ENCODE data around the gene ABCC1. TPM values are rescaled to one million over a fixed set of nuclear protein-coding genes. Genes with fewer than 3 reads are reported as not detected.
A peak's percentile ranks its signal among the peaks of the same experiment; 100 is the strongest.

The ABCC1 gene
- total and polyA plus RNA-seq, 12 donors = 12.4 to 38.8 (median 28.0) TPM

GRCh38 chr16:16109453-16110110 lies 160.2 kb downstream of the ABCC1 start:
- DNase-seq = peak in 2 of 7 donors; percentile 27 to 59
- no peak for TF ChIP-seq POLR2A (IDR thresholded peaks at IDR 0.05)
- TF ChIP-seq, protein P1, sequence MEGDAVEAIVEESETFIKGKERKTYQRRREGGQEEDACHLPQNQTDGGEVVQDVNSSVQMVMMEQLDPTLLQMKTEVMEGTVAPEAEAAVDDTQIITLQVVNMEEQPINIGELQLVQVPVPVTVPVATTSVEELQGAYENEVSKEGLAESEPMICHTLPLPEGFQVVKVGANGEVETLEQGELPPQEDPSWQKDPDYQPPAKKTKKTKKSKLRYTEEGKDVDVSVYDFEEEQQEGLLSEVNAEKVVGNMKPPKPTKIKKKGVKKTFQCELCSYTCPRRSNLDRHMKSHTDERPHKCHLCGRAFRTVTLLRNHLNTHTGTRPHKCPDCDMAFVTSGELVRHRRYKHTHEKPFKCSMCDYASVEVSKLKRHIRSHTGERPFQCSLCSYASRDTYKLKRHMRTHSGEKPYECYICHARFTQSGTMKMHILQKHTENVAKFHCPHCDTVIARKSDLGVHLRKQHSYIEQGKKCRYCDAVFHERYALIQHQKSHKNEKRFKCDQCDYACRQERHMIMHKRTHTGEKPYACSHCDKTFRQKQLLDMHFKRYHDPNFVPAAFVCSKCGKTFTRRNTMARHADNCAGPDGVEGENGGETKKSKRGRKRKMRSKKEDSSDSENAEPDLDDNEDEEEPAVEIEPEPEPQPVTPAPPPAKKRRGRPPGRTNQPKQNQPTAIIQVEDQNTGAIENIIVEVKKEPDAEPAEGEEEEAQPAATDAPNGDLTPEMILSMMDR (IDR thresholded peaks at IDR 0.05) = no peak
- Histone ChIP-seq H3K4me1 (replicated peaks in 1 of 2) (no peaks in the 10 kb centered on the region), H3K4me3 (no peak overlapping the region), H3K9me3 (replicated peaks in 1 of 3) (no peaks in the 10 kb centered on the region), H3K27ac (no peak overlapping the region), H3K27me3 (no peaks in the 10 kb centered on the region), H3K36me3 (replicated peaks in 1 of 2) (peaks cover 0 to 38% of the 10 kb centered on the region in 2 donors)
- 74 to 83% (median 82%) methylated on average over 7 to 8 of the region's 8 CpGs for WGBS, 4 donors
- intact Hi-C loops (cut with DNase I) = no loop called here

GRCh38 chr16:16110111-16110490 lies 160.7 kb downstream of the ABCC1 start:
- no peak overlapping the region for H3K27ac ChIP-seq
- peaks cover 0 to 43% of the 10 kb centered on the region in 2 donors for H3K36me3 ChIP-seq (replicated peaks in 1 of 2)
- TF ChIP-seq, protein P1 (IDR thresholded peaks at IDR 0.05) = no peak
- TF ChIP-seq POLR2A (IDR thresholded peaks at IDR 0.05) = no peak

GRCh38 chr16:16111639-16112038 lies 162.2 kb downstream of the ABCC1 start:
- no peaks in the 10 kb centered on the region for H3K4me1 ChIP-seq (replicated peaks in 1 of 2)
- DNase-seq = no peak
- H3K27ac ChIP-seq = no peak overlapping the region
- no peak overlapping the region for H3K4me3 ChIP-seq
- WGBS, 4 donors = 96 to 98% (median 97%) methylated on average over 4 of the region's 4 CpGs
- no peaks in the 10 kb centered on the region for H3K9me3 ChIP-seq (replicated peaks in 1 of 3)
- intact Hi-C loops (cut with DNase I) = no loop called here
- no peak for TF ChIP-seq POLR2A (IDR thresholded peaks at IDR 0.05)
- no peaks in the 10 kb centered on the region for H3K27me3 ChIP-seq
- peaks cover 0 to 47% of the 10 kb centered on the region in 2 donors for H3K36me3 ChIP-seq (replicated peaks in 1 of 2)

More at GRCh38 chr16:16110111-16110490, 160.7 kb downstream of the ABCC1 start:
- no peak for DNase-seq
- 95 to 99% (median 97%) methylated on average over 9 of the region's 9 CpGs for WGBS, 4 donors
- intact Hi-C loops (cut with DNase I) = no loop called here
- no peaks in the 10 kb centered on the region for H3K27me3 ChIP-seq
- no peaks in the 10 kb centered on the region for H3K9me3 ChIP-seq (replicated peaks in 1 of 3)
- H3K4me1 ChIP-seq (replicated peaks in 1 of 2) = no peaks in the 10 kb centered on the region
- H3K4me3 ChIP-seq = no peak overlapping the region

GRCh38 chr16:16112450-16113053 lies 163.1 kb downstream of the ABCC1 start:
- no peaks in the 10 kb centered on the region for H3K9me3 ChIP-seq (replicated peaks in 1 of 3)
- no peaks in the 10 kb centered on the region for H3K27me3 ChIP-seq
- peaks cover 0 to 50% of the 10 kb centered on the region in 2 donors for H3K36me3 ChIP-seq (replicated peaks in 1 of 2)
- intact Hi-C loops (cut with DNase I) = no loop called here
- H3K27ac ChIP-seq = no peak overlapping the region
- no peak overlapping the region for H3K4me3 ChIP-seq
- WGBS, 4 donors = 77 to 86% (median 83%) methylated on average over 7 to 8 of the region's 8 CpGs
- H3K4me1 ChIP-seq (replicated peaks in 1 of 2) = no peaks in the 10 kb centered on the region
- TF ChIP-seq, protein P1 (IDR thresholded peaks at IDR 0.05) = no peak
- no peak for TF ChIP-seq POLR2A (IDR thresholded peaks at IDR 0.05)
- no peak for DNase-seq

Measured in adrenal gland (tissue), 12 donors.